Activated naive CD4-positive, alpha-beta T cell treated with Interleukin-2 at 50 U/mL for 16 hours (primary cell): ENCODE results near the gene RUFY1.
"Not testable (repeated sequence)": the region's sequence is repeated elsewhere in the genome, so short reads cannot be mapped to it uniquely, and the experiment has no call there.

ENCODE experiments used
- DNase-seq: peaks from one replicate; pipeline ENCODE4 v3.0.0-alpha.2; 2020

Gene RUFY1

DNA sequence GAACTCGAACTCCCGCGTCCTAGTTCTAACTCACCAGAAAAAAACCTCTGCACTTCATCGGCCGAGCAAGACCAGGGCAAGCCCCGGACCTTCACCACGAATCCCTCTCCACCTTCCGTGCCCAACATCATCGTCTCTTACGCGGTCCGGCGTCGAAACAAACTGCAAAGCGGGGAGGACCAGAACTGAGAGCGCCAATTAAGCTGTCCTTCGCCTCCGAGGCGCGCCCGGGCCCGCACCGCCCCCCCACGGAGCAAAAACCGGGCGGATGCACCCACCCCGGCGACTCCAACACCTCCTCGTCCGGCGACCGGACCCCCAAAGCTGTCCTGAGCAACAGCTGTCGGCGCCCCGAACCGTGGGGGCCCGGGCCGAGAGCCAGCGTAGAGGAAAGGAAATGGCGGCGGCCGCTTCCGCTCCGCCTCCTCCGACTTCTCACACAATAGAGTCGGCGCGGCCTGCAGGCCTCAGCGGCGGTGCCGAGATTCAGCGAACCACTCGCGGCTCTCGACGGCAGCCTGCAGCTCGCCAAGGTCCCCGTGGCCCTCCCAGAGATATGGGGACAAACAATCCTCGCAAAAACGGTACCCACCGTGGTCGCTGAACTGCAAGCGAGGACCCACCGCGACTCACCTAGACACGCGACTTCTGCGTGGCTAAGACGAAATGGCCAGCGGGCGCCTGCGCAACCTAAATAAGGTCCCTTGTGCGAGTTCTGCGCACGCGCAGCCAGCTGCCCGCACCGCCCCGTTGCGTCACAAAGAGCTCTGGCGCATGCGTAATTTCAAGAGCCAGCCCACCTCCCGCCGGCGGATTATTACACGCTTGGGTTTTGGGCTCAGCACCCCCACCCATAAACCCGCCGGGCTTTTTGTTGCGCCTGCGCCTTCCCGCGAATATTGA lies 72.9 kb downstream of the RUFY1 start, which contains the start of gene HNRNPH1:
TSS of gene HNRNPH1 (minus strand) at position 669 of the 903 bp plus-strand sequence. CDS start at position 131, 538 bp downstream.
- DNase-seq: peak; percentile 98

DNA sequence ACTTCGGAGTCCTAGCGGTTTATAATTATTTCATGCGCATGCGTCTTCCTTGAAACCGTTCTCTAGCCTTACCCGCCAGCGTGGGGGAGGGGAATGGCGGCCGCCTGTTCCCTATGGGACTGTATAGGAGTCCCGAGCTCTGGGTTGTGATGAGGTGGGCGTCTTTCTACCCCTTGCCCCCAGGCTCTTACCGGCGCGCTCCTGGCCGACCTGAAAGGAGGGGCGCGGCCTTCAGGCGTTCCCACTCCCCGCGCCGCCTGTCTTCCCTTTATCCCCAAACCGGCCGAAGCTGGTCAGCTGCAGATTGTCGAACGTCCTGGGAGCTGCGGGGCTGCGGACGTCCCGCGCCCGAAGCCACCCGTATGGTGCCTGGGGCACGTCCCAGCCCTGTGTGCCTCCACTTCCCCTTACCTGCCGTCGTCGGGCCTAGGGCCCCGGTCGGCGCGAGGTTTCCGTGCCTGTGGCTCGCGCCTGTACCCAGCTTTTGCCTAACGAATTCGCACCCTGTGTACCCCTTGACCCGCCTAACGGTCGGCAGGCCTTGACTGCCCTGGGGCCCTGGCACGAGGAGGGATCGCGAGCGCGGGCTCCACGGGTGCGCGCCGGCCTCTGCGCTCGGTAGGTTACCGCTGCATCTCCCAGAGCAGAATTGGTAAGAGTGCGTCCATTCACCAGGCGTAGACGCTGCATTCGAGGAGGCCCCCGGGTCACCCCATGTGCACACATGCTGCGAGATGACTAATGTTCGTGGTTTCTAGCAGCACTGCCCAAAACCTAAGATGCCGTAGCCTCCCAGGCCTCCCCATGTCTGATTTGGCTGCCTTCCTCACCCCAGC lies 73.8 kb downstream of the RUFY1 start:
- DNase-seq: peak; percentile 59

GRCh38 chr5:179624841-179625271 lies 74.5 kb downstream of the RUFY1 start:
- no peak for DNase-seq

DNA sequence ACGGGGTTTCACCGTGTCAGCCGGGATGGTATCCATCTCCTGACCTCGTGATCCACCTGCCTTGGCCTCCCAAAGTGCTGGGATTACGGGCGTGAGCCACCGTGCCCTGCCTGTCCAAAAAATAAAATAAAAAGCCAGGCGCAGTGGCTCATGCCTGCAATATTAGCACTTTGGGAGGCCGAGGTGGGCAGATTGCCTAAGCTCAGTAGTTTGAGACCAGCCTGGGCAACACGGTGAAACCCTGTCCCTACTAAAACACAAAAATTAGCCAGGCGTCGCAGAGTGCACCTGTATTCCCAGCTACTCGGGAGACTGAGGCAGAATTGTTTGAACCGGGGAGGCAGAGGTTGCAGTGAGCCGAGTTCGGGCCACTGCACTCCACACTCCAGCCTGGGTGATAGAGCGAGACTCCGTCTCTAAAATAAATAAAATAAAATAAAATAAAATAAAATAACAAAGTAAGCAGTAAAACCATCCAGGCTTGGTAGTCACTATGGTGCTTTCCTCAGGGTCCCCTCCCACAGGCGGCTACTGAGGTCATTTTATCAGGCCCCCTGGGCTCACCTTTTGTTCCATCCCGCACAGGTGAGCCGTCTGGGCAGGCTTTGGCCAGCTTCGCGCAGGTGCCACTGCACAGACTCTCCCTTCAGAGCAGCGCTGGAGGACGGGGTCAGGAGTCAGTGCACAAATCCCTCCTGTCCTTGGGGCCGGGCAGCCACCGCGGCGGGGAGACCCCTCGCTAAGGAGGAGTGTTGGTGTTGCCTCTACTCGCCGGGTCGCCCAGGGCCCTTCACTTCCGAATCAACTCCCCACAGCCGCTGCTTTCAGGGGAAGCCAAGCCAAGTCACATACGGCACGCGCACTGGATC lies 83.4 kb downstream of the RUFY1 start:
- DNase-seq: not testable (repeated sequence)

DNA sequence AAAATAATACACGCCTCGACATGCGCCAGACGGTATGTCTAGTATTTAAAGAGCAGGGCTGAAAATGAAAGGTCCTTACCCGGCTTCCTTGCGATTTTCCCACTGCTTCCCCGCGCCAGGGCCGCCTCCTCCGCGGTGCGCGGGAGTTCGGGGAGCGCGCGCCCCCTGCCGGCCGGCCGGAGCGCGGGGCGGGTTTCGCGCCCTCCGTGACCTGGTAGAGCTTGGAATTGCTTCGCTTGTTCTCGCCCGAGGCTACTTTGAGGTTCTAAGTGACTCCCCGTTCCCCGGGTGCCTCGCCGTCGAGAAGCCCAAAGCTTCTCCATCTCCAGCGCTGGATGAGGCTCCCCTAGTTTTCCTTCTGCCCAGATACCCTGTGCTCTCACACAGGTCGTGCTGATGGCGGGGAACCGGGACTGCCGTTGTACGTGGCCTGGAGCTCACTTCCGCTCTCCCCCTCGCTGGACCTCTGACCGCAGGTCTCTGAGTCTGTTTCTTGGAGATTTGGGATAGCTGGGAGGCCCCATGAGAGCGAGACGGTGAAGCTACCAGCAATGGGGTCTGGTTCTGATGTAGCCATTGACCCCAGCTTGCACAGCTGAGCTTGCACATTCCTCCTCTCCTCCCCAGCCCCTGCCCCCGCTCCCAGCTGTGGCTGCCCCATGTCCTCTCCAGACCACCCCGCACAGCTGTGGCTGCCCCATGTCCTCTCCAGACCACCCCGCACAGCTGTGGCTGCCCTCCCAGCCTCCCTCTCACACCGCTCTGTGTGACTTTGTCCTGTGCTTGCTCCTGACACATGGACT lies 84.2 kb downstream of the RUFY1 start:
- DNase-seq: not testable (repeated sequence)

- DNase-seq: not testable (repeated sequence)
Observed at GRCh38 chr5:179639296-179639695, 88.9 kb downstream of the RUFY1 start.

- DNase-seq: not testable (repeated sequence)
Observed at GRCh38 chr5:179641745-179642144, 91.4 kb downstream of the RUFY1 start.

DNA sequence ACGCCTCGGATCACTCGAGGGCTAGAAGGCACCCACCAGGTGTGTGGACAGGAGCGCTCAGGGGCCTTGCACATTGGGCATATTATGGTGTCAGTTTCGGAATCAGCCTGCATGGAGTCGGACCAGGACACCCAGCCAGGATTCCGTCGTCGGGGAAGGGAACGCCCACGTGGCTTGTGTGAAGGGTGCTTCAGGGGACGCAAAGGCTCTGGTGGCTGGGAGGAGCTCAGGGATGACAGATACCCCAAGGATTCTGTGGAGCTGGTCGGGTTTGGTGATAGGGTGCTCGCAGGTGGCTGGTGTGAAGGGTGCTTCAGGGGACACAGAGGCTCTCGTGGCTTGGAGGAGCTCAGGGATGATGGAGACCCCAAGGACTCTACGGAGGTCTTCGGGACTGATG lies 92.3 kb downstream of the RUFY1 start:
- DNase-seq: not testable (repeated sequence)

DNA sequence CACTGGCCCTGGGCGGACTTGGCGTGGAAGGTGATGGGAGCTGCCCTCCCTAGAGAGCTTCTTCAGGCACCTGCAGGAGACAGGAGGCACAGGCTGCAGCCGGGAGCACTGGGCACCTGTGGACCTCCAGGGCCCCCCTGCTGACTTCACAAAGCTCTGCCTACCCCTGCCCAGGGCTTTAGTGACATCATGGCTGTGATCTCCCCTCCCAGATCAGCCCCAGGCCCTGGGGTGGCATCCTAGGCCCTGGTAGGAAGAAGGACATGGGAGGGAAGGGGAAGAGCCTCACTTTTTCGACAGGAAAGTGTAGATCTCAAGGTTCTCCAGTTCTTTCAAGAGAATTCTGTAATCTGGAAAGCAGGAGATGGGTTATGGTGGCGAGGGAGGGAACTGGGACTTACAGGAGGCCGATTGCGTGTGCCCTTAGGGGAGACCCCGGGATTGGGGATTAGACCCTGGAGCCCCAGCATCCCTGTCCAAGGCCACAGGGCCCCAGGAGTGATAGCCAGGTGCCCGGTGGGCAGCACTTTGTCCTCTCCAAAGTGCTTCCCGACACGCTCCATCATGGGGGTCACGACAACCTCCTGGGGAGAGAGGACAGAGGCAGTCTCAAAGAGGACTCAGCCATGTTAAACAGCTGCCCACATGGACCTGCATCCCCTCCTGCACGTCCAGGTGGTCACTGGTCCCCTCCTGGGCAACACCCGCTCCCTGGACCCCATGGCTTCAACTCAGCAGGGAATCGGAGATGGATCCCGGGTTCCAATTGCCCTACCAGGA lies 93.0 kb downstream of the RUFY1 start:
- not testable (repeated sequence) for DNase-seq

DNA sequence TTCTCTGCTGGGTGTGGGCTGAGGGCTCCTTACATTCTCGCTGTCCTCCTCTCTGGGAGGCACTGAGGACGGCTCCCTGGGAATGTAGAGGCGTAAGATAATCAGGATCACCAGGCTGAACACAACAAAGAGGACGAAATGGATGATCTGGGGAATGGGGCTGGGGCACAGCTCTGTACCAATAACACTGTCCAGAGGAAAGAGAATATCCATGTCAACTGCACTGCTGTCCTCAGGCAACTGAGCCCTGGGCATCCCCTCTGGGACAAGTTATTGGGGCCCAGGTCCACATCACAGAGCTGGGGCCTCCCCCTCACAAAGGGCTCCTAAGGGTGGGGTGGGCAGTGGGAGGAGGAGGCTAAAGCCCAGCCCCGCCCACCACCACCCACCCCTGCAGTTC lies 94.4 kb downstream of the RUFY1 start:
- DNase-seq: not testable (repeated sequence)

GRCh38 chr5:179648410-179648809 lies 98.1 kb downstream of the RUFY1 start:
- DNase-seq: no peak

GRCh38 chr5:179649166-179649703 lies 98.9 kb downstream of the RUFY1 start:
- not testable (repeated sequence) for DNase-seq

DNA sequence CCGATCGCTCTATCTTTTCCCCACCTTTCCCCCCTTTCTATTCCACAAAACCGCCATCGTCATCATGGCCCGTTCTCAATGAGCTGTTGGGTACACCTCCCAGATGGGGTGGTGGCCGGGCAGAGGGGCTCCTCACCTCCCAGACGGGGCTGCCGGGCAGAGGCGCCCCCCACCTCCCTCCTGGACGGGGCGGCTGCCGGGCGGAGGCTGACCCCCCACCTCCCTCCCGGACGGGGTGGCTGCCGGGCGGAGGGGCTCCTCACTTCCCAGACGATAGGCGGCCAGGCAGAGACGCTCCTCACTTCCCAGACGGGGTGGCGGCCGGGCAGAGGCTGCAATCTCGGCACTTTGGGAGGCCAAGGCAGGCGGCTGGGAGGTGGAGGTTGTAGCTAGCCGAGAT lies 99.9 kb downstream of the RUFY1 start:
- not testable (repeated sequence) for DNase-seq

GRCh38 chr5:179653135-179653534 lies 102.8 kb downstream of the RUFY1 start:
- DNase-seq: not testable (repeated sequence)

GRCh38 chr5:179657302-179658178 lies 107.2 kb downstream of the RUFY1 start:
- not testable (repeated sequence) for DNase-seq

- DNase-seq: peak; percentile 3
Observed at GRCh38 chr5:179658179-179658856, 108.0 kb downstream of the RUFY1 start.
